Prostate gland (tissue), 2 donors: Measurements from ENCODE around the gene JMJD7.

Experiments used
- CTCF ChIP-seq, 4 experiments: fragments of 200-600 bp in 2 of 4; fragments of 450-650 bp in 2 of 4; sonication (generic) in 2 of 4; IDR thresholded peaks; 1 replicate in 3 of 4; 2 replicates in 1 of 4; pipeline ENCODE4 v1.5.1; 2016 to 2019; ENCODE audit warnings: antibody characterized with exemption in 4 of 4, mild to moderate bottlenecking in 2 of 4, moderate library complexity in 2 of 4
- POLR2A ChIP-seq: fragments of 450-650 bp; IDR thresholded peaks from one replicate; pipeline ENCODE4 v1.6.1; 2016; ENCODE audit warnings: antibody characterized with exemption, mild to moderate bottlenecking
- POLR2AphosphoS5 ChIP-seq: sonication (generic); formaldehyde crosslinking; IDR thresholded peaks from one replicate; pipeline ENCODE4 v1.6.1; 2017; ENCODE audit warnings: antibody characterized with exemption

- TF ChIP-seq CTCF (IDR thresholded peaks at IDR 0.05) (no peak), POLR2AphosphoS5 (no peak), POLR2A (no peak)
Measured at GRCh38 chr15:41801185-41801584, 26.7 kb upstream of the JMJD7 start.
